Suprapubic skin (tissue), 4 donors: ENCODE data around the gene BLCAP.

Experiments used
- CTCF ChIP-seq, 2 donors: fragments of 200-600 bp in 1 of 2; fragments of 450-650 bp in 1 of 2; sonication (generic) in 1 of 2; IDR thresholded peaks; one replicate each; pipeline ENCODE4 v1.5.1; 2016 to 2019; ENCODE audit warnings: antibody characterized with exemption in 2 of 2, mild to moderate bottlenecking in 1 of 2, moderate library complexity in 1 of 2
- EP300 ChIP-seq: sonication (generic); formaldehyde crosslinking; IDR thresholded peaks from one replicate; pipeline ENCODE4 v1.6.1; 2017; ENCODE audit warnings: antibody characterized with exemption
- POLR2A ChIP-seq, 2 donors: fragments of 450-650 bp; IDR thresholded peaks; one replicate each; pipeline ENCODE4 v1.6.1; 2017; ENCODE audit warnings: antibody characterized with exemption in 2 of 2, mild to moderate bottlenecking in 2 of 2, moderate library complexity in 2 of 2
- POLR2AphosphoS5 ChIP-seq, 3 donors: sonication (generic); formaldehyde crosslinking; IDR thresholded peaks; one replicate each; pipeline ENCODE4 v1.6.1; 2017; ENCODE audit warnings: antibody characterized with exemption in 3 of 3

GRCh38 chr20:37558306-37558705 lies 30.6 kb upstream of the BLCAP start:
- TF ChIP-seq CTCF (IDR thresholded peaks at IDR 0.05): no peak
- no peak for TF ChIP-seq POLR2A (IDR thresholded peaks at IDR 0.05)
- no peak for TF ChIP-seq POLR2AphosphoS5 (IDR thresholded peaks at IDR 0.05)
- TF ChIP-seq EP300: no peak
